HCT116 (cell line): ENCODE data around the gene ANKS1A. TPM values are rescaled to one million over a fixed set of nuclear protein-coding genes. Genes with fewer than 3 reads are reported as not detected.

Experiments
- ATAC-seq: fragments of 200-7000 bp; cut with Tn5 transposase; 2 replicates; pipeline ENCODE4 v1.9.1; 2020; ENCODE audit warnings: mild to moderate bottlenecking, moderate library complexity
- BruUV-seq: library from RNA; stranded (reverse); fragments of 400-500 nt; replicated peaks from 2 replicates; lab custom pipeline; 2021; lab: Mats Ljungman, UMichigan
- CTCF ChIA-PET: fragments of 300-600 bp; sonication (Branson Sonifier 250); formaldehyde crosslinking; loops from one replicate; lab custom pipeline; 2021; ENCODE audit warnings: antibody characterized with exemption; lab: Charles Lee
- POLR2A ChIA-PET: fragments of 300-600, 350-600 bp; sonication (Branson Sonifier 250); formaldehyde crosslinking; loops from one replicate; lab custom pipeline; 2021; ENCODE audit warnings: antibody characterized with exemption; lab: Charles Lee
- RAD21 ChIA-PET, 2 experiments: fragments of 300-600 bp; sonication (Branson Sonifier 250); formaldehyde crosslinking; loops; one replicate each; lab custom pipeline; 2023; ENCODE audit warnings: low total read pairs in 2 of 2; ENCODE audit not compliant: uncharacterized antibody in 2 of 2, unreplicated experiment in 2 of 2, low non-redundant PET in 1 of 2; lab: Charles Lee
- DNase-seq: peaks from one replicate; pipeline ENCODE4 v3.0.0-alpha.2; 2010; ENCODE audit warnings: low read depth, low spot score
- H2AFZ ChIP-seq: fragments of 200-600 bp; shearing (Covaris generic), sonication (generic); 2 replicates; pipeline ENCODE4 v1.6.1; 2017; ENCODE audit warnings: low read depth, mixed run types, mixed read lengths, antibody characterized with exemption, low read length; ENCODE audit not compliant: poor library complexity, severe bottlenecking
- H3K27ac ChIP-seq: 2 replicates; pipeline ENCODE4 v1.5.1; 2012; ENCODE audit warnings: low read depth, low read length
- H3K27me3 ChIP-seq: fragments of 200-600 bp; sonication (generic); 2 replicates; pipeline ENCODE4 v1.6.1; 2016; ENCODE audit warnings: mixed run types, low read length, mixed read lengths; ENCODE audit not compliant: insufficient read depth
- H3K36me3 ChIP-seq, 2 experiments: fragments of 200-500 bp in 1 of 2; fragments of 200-600 bp in 1 of 2; sonication (Bioruptor generic) in 1 of 2; sonication (generic) in 1 of 2; 2 replicates each; pipeline versions ENCODE4 v1.5.1 to v1.6.1; 2014 to 2016; ENCODE audit warnings: low read length in 2 of 2, inconsistent platforms in 1 of 2, mixed read lengths in 1 of 2, mixed run types in 1 of 2; ENCODE audit not compliant: insufficient read depth in 2 of 2, control insufficient read depth in 1 of 2
- H3K4me1 ChIP-seq, 2 experiments: fragments of 200-600 bp in 1 of 2; sonication (generic) in 1 of 2; 2 replicates each; pipeline versions ENCODE4 v1.5.1 to v1.6.1; 2012 to 2017; ENCODE audit warnings: low read length in 2 of 2, inconsistent platforms in 1 of 2, mild to moderate bottlenecking in 1 of 2, mixed read lengths in 1 of 2, mixed run types in 1 of 2, moderate library complexity in 1 of 2; ENCODE audit not compliant: insufficient read depth in 2 of 2, control insufficient read depth in 1 of 2
- H3K4me2 ChIP-seq: fragments of 200-600 bp; sonication (generic); 2 replicates; pipeline ENCODE4 v1.6.1; 2017; ENCODE audit warnings: mixed run types, low read length, mixed read lengths
- H3K4me3 ChIP-seq, 2 experiments: fragments of 200-600 bp in 1 of 2; sonication (generic) in 1 of 2; replicated peaks in 1 of 2; 2 replicates each; pipeline ENCODE4 v1.5.1; 2011 to 2016; ENCODE audit warnings: low read length in 2 of 2, control low read depth in 1 of 2, low read depth in 1 of 2, mild to moderate bottlenecking in 1 of 2, mixed read lengths in 1 of 2, mixed run types in 1 of 2
- H3K79me2 ChIP-seq: fragments of 200-600 bp; sonication (generic); 2 replicates; pipeline ENCODE4 v1.6.1; 2017; ENCODE audit warnings: mild to moderate bottlenecking, mixed run types, low read length, moderate library complexity, mixed read lengths; ENCODE audit not compliant: insufficient read depth
- H3K9ac ChIP-seq: fragments of 200-600 bp; sonication (generic); 2 replicates; pipeline ENCODE4 v1.6.1; 2016; ENCODE audit warnings: low read length, mixed read lengths
- H3K9me2 ChIP-seq: fragments of 200-600 bp; sonication (generic), shearing (Covaris generic); 2 replicates; pipeline ENCODE4 v1.6.1; 2017; ENCODE audit warnings: mixed run types, mild to moderate bottlenecking, moderate library complexity; ENCODE audit not compliant: insufficient read depth
- H3K9me3 ChIP-seq, 2 experiments: fragments of 200-500 bp in 1 of 2; fragments of 200-600 bp in 1 of 2; sonication (Bioruptor generic) in 1 of 2; sonication (generic) in 1 of 2; 2 replicates each; pipeline ENCODE4 v1.6.1; 2014 to 2017; ENCODE audit warnings: low read length in 2 of 2, mixed read lengths in 2 of 2, inconsistent platforms in 1 of 2, low read depth in 1 of 2, mild to moderate bottlenecking in 1 of 2, mixed run types in 1 of 2, moderate library complexity in 1 of 2; ENCODE audit not compliant: control insufficient read depth in 1 of 2, insufficient read depth in 1 of 2
- H4K20me1 ChIP-seq: fragments of 200-600 bp; sonication (generic), shearing (Covaris generic); 2 replicates; pipeline ENCODE4 v1.6.1; 2017; ENCODE audit warnings: mixed run types, mild to moderate bottlenecking, moderate library complexity; ENCODE audit not compliant: insufficient read depth
- CBX3 ChIP-seq: IDR thresholded peaks from 2 replicates; pipeline ENCODE4 v1.6.1; 2012; ENCODE audit warnings: low read depth
- CEBPB ChIP-seq: IDR thresholded peaks from 2 replicates; pipeline ENCODE4 v1.6.1; 2012; ENCODE audit warnings: low read depth
- EGR1 ChIP-seq: IDR thresholded peaks from 2 replicates; pipeline ENCODE4 v1.6.1; 2012; ENCODE audit warnings: low read depth
- ELF1 ChIP-seq: IDR thresholded peaks from 2 replicates; pipeline ENCODE4 v1.6.1; 2012; ENCODE audit warnings: low read depth, borderline replicate concordance
- EZH2phosphoT487 ChIP-seq: fragments of 200-600 bp; IDR thresholded peaks from 2 replicates; pipeline ENCODE4 v1.6.1; 2018; ENCODE audit warnings: antibody characterized with exemption, borderline replicate concordance
- JUND ChIP-seq: IDR thresholded peaks from 2 replicates; pipeline ENCODE4 v1.6.1; 2012
- POLR2A ChIP-seq: IDR thresholded peaks from 2 replicates; pipeline ENCODE4 v1.7.0; 2011; ENCODE audit warnings: borderline replicate concordance; ENCODE audit not compliant: insufficient read depth, insufficient read length; ENCODE audit errors: extremely low read depth
- SIN3A ChIP-seq: IDR thresholded peaks from 2 replicates; pipeline ENCODE4 v1.6.1; 2012; ENCODE audit warnings: low read depth
- SP1 ChIP-seq: IDR thresholded peaks from 2 replicates; pipeline ENCODE4 v1.6.1; 2012; ENCODE audit warnings: low read depth
- SRF ChIP-seq: IDR thresholded peaks from 2 replicates; pipeline ENCODE4 v1.6.1; 2012; ENCODE audit warnings: low read depth
- TCF7L2 ChIP-seq: IDR thresholded peaks from 2 replicates; pipeline ENCODE4 v1.7.0; 2011; ENCODE audit warnings: borderline replicate concordance, inconsistent platforms; ENCODE audit not compliant: insufficient read depth, insufficient read length; ENCODE audit errors: extremely low read depth
- YY1 ChIP-seq: IDR thresholded peaks from 2 replicates; pipeline ENCODE4 v1.6.1; 2011; ENCODE audit warnings: low read length, low read depth, moderate library complexity, mild to moderate bottlenecking; ENCODE audit not compliant: insufficient replicate concordance; ENCODE audit errors: extremely low read depth
- intact Hi-C: fragments of 100-400 bp; cut with micrococcal nuclease; formaldehyde crosslinking; loops from 2 replicates; pipeline ENCODE4 v1.10.0; 2022
- total RNA-seq: library from RNA; stranded (reverse); gene quantifications from one replicate; pipeline ENCODE4 v1.2.1, GENCODE V29; 2021; ENCODE audit not compliant: unreplicated experiment
- TF ChIP-seq, protein P1 (sequence below): IDR thresholded peaks from 2 replicates; pipeline ENCODE4 v1.6.1; 2012; ENCODE audit warnings: low read depth
- TF ChIP-seq, protein P2 (sequence below): IDR thresholded peaks from 2 replicates; pipeline ENCODE4 v1.6.1; 2012
- TF ChIP-seq, protein P3 (sequence below): IDR thresholded peaks from 2 replicates; pipeline ENCODE4 v1.6.1; 2012
- TF ChIP-seq, protein P4 (sequence below), 3 experiments: fragments of 200-600 bp in 1 of 3; sonication (generic) in 1 of 3; IDR thresholded peaks in 2 of 3; conservative IDR thresholded peaks in 1 of 3; 2 replicates each; pipeline ENCODE4 v1.5.1; 2012 to 2017; ENCODE audit warnings: low read depth in 2 of 3, low read length in 2 of 3, antibody characterized with exemption in 1 of 3, borderline replicate concordance in 1 of 3, control low read depth in 1 of 3, mild to moderate bottlenecking in 1 of 3, mixed read lengths in 1 of 3, mixed run types in 1 of 3, moderate library complexity in 1 of 3; ENCODE audit not compliant: insufficient read depth in 1 of 3

ANKS1A gene
- total RNA-seq, 1 experiment from 2014 or later, result 20.6 TPM

DNA sequence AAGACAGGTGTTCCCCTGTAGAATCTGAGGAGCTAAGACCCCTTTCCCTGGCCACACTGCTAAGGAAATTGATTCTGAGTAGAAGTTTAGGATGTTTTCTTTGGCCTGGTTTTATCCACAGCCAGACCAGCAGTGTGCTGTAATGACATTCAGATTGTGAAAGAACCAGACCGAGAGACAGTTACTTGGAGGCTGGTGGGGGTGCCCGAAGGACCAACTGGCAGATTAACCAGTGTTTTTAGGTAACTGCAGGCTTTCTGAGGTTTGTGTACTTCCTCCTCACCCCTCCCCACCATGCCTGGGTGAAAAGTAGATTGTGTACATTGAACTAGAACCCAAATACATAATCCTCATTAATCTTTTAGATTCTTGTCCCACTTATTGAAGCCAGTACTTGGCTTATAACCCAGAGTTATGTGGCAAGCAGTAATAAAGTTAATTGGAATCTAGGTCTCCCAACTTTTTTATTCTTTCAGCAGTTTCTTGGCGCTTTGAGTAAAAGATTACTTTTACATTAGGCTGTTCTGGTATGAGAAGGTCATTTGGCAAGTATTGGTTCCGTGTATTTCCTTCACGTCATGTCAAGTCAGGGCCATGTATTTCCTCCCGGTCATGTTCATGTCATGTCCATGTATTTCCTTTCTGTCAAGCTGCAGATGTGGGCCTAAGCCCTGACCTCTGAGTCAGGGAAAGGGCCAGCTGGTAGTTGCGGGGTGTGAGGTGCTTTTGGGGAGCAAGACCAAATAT, 158.4 kb downstream of the ANKS1A start (continued):
- TF ChIP-seq, protein P1, sequence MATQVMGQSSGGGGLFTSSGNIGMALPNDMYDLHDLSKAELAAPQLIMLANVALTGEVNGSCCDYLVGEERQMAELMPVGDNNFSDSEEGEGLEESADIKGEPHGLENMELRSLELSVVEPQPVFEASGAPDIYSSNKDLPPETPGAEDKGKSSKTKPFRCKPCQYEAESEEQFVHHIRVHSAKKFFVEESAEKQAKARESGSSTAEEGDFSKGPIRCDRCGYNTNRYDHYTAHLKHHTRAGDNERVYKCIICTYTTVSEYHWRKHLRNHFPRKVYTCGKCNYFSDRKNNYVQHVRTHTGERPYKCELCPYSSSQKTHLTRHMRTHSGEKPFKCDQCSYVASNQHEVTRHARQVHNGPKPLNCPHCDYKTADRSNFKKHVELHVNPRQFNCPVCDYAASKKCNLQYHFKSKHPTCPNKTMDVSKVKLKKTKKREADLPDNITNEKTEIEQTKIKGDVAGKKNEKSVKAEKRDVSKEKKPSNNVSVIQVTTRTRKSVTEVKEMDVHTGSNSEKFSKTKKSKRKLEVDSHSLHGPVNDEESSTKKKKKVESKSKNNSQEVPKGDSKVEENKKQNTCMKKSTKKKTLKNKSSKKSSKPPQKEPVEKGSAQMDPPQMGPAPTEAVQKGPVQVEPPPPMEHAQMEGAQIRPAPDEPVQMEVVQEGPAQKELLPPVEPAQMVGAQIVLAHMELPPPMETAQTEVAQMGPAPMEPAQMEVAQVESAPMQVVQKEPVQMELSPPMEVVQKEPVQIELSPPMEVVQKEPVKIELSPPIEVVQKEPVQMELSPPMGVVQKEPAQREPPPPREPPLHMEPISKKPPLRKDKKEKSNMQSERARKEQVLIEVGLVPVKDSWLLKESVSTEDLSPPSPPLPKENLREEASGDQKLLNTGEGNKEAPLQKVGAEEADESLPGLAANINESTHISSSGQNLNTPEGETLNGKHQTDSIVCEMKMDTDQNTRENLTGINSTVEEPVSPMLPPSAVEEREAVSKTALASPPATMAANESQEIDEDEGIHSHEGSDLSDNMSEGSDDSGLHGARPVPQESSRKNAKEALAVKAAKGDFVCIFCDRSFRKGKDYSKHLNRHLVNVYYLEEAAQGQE, result no peak
- TF ChIP-seq SIN3A, result no peak
- no peak for TF ChIP-seq ELF1
- no peak for TF ChIP-seq EZH2phosphoT487
- no peak for TF ChIP-seq SRF
- no peak for TF ChIP-seq CBX3
- no peak for TF ChIP-seq EGR1
- TF ChIP-seq, protein P2, sequence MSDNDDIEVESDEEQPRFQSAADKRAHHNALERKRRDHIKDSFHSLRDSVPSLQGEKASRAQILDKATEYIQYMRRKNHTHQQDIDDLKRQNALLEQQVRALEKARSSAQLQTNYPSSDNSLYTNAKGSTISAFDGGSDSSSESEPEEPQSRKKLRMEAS, result no peak
- TF ChIP-seq YY1, result no peak
- TF ChIP-seq, protein P3, sequence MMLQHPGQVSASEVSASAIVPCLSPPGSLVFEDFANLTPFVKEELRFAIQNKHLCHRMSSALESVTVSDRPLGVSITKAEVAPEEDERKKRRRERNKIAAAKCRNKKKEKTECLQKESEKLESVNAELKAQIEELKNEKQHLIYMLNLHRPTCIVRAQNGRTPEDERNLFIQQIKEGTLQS, result no peak

DNA sequence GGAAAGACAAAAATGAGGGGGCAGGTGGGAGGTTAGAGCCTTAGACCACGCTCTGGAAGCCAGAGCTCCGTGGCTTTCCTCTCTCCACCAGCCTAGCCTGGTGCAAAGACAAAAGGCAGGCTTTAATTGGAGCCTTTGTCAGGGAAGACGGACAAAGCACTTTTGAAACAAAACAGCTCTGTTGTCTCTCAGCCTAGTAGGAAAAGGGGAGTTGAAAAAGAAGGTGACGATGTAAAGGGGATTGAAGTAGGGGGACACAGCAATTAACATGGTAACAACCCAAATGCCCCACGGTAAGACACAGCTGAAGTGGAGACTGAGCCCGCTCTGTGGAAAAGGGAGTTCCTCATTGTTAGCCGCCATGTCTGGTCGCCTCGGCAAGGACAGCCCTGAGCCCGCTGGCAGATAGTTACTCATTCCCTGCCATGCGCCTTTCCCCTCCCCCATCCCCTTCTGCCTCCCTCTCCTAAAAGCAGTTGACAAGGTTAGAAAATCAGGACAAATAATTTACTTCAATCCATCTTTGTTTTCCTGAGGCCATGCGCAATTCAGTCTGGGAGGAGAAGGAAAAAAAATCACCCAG, 159.1 kb downstream of the ANKS1A start:
- BruUV-seq, result no TSS peak
- RAD21 ChIA-PET, result no interaction called here
- no peaks in the 10 kb centered on the region for H3K36me3 ChIP-seq
- POLR2A ChIA-PET, result no interaction called here
- H3K9me2 ChIP-seq, result no peaks in the 10 kb centered on the region
- H3K79me2 ChIP-seq, result no peaks in the 10 kb centered on the region
- DNase-seq (no peak), ATAC-seq (no peak)
- CTCF ChIA-PET, result no interaction called here
- H2AFZ ChIP-seq, result no peak overlapping the region
- no peaks in the 10 kb centered on the region for H4K20me1 ChIP-seq
- no peak overlapping the region for H3K4me3 ChIP-seq
- no peaks in the 10 kb centered on the region for H3K9me3 ChIP-seq
- no peak overlapping the region for H3K27ac ChIP-seq
- H3K27me3 ChIP-seq, result no peaks in the 10 kb centered on the region
- intact Hi-C loops, result no loop called here
- H3K4me1 ChIP-seq, result no peaks in the 10 kb centered on the region
- H3K4me2 ChIP-seq, result no peak overlapping the region
- H3K9ac ChIP-seq, result no peak overlapping the region
- TF ChIP-seq YY1 (no peak), TCF7L2 (no peak), JUND (no peak), POLR2A (no peak), SP1 (no peak), CEBPB (no peak), EGR1 (no peak), EZH2phosphoT487 (no peak), SIN3A (no peak)
- TF ChIP-seq, protein P2, result no peak
- TF ChIP-seq, protein P3, result no peak
- TF ChIP-seq, protein P4, sequence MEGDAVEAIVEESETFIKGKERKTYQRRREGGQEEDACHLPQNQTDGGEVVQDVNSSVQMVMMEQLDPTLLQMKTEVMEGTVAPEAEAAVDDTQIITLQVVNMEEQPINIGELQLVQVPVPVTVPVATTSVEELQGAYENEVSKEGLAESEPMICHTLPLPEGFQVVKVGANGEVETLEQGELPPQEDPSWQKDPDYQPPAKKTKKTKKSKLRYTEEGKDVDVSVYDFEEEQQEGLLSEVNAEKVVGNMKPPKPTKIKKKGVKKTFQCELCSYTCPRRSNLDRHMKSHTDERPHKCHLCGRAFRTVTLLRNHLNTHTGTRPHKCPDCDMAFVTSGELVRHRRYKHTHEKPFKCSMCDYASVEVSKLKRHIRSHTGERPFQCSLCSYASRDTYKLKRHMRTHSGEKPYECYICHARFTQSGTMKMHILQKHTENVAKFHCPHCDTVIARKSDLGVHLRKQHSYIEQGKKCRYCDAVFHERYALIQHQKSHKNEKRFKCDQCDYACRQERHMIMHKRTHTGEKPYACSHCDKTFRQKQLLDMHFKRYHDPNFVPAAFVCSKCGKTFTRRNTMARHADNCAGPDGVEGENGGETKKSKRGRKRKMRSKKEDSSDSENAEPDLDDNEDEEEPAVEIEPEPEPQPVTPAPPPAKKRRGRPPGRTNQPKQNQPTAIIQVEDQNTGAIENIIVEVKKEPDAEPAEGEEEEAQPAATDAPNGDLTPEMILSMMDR (IDR thresholded peaks at IDR 0.05 in 2 of 3, conservative IDR thresholded peaks at IDR 0.05 in 1 of 3; ENCODE audit: borderline replicate concordance in 1 of 3, insufficient read depth in 1 of 3, low read depth in 2 of 3, low read length in 2 of 3), result no peak
